Natural killer cell treated with Interleukin-12 subunit alpha and Interleukin-12 subunit beta and Interleukin-15 and Interleukin-18, amount 100 ng/mL, for 72 hours (primary cell): Measurements from ENCODE around the gene TNFAIP2. TPM values are rescaled to one million over a fixed set of nuclear protein-coding genes. Genes with fewer than 3 reads are reported as not detected.
"Not testable (repeated sequence)": the region's sequence is repeated elsewhere in the genome, so short reads cannot be mapped to it uniquely, and the experiment has no call there.

ENCODE experiments used
- ATAC-seq, 2 donors: fragments of 150-1000 bp; cut with Tn5 transposase in 1 of 2; sonication (Bioruptor Pico), chemical (Tn5 transposase) in 1 of 2; 2 replicates each; pipeline ENCODE4 v1.10.0; 2021
- DNase-seq: peaks from one replicate; pipeline ENCODE4 v3.0.0; 2022; ENCODE audit warnings: low spot score
- H3K27ac Mint-ChIP-seq, 2 donors: 1 replicate in 1 of 2; 2 replicates in 1 of 2; pipeline ENCODE4 v1.8.0; 2022; ENCODE audit warnings: mixed read lengths in 2 of 2, mild to moderate bottlenecking in 1 of 2, moderate library complexity in 1 of 2
- H3K27me3 Mint-ChIP-seq, 2 donors: 1 replicate in 1 of 2; 2 replicates in 1 of 2; pipeline ENCODE4 v1.8.0; 2022; ENCODE audit warnings: mixed read lengths in 2 of 2
- H3K36me3 Mint-ChIP-seq: one replicate; pipeline ENCODE4 v1.8.0; 2022; ENCODE audit warnings: mixed read lengths
- H3K4me1 Mint-ChIP-seq, 2 donors: 1 replicate in 1 of 2; 2 replicates in 1 of 2; pipeline ENCODE4 v1.8.0; 2022; ENCODE audit warnings: low read depth in 2 of 2, mixed read lengths in 2 of 2, mild to moderate bottlenecking in 1 of 2
- H3K4me3 Mint-ChIP-seq: one replicate; pipeline ENCODE4 v1.8.0; 2022; ENCODE audit warnings: mixed read lengths
- H3K9me3 Mint-ChIP-seq: 2 replicates; pipeline ENCODE4 v1.8.0; 2022; ENCODE audit warnings: mixed read lengths
- total RNA-seq, 2 donors: library from RNA; stranded (reverse); gene quantifications; one replicate each; pipeline ENCODE4 v1.2.3, GENCODE V29; 2022

Gene TNFAIP2
- total RNA-seq, 2 donors from 2014 or later = 8.1 to 9.6 TPM

GRCh38 chr14:103165323-103165722 is 42.1 kb downstream of the TNFAIP2 start:
- no peak overlapping the region for H3K27ac Mint-ChIP-seq
- H3K4me1 Mint-ChIP-seq = no peaks in the 10 kb centered on the region
- DNase-seq (no peak), ATAC-seq (no peak)
- no peaks in the 10 kb centered on the region for H3K36me3 Mint-ChIP-seq
- no peaks in the 10 kb centered on the region for H3K9me3 Mint-ChIP-seq
- peaks cover 5 to 6% of the 10 kb centered on the region in 2 donors for H3K27me3 Mint-ChIP-seq
- no peak overlapping the region for H3K4me3 Mint-ChIP-seq

DNA sequence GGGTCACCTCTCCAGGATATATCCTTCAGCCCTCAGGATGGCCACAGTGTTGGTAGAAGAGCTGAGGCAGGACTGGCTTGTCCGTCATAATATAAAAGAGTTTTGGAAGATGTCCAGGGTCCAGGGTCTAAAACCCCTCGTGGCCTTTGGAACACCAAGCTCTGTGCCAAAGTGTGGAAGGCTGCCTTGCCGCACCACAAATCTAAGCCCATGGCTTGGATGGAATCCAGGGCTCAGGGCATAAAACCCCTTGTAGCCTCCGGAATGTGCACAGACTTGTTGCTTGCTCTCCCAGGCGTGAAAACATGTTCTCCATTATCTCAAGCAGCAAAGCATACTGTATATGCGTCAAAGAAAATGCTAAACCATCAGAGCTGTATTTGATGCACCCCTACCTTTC is 46.7 kb downstream of the TNFAIP2 start:
- no peak for ATAC-seq
- Mint-ChIP-seq H3K27ac (no peak overlapping the region), H3K4me3 (no peak overlapping the region), H3K36me3 (no peaks in the 10 kb centered on the region), H3K9me3 (no peaks in the 10 kb centered on the region), H3K4me1 (no peaks in the 10 kb centered on the region), H3K27me3 (peaks cover 19 to 34% of the 10 kb centered on the region in 2 donors)
- no peak for DNase-seq

DNA sequence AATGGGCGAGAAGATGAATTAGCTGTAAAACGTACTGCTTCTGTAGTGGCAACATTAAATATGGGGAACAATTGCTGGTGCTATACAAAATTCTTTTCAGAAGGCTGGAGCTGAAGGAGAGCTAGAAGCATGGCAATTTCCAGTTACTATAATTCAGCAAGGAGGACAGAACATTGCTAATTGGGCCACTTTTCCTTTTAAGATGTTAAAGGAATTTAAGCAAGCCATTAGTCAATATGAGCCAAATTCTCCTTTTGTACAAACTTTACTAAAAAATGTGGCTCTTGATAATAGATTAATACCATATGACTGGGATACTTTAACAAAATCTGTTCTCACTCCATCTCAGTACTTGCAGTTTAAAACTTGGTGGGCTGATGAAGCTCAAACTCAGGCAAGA is 47.9 kb downstream of the TNFAIP2 start:
- H3K4me3 Mint-ChIP-seq, H3K27ac Mint-ChIP-seq, H3K36me3 Mint-ChIP-seq, H3K4me1 Mint-ChIP-seq, DNase-seq, ATAC-seq, H3K9me3 Mint-ChIP-seq: not testable (repeated sequence)
- peaks cover 19 to 34% of the 10 kb centered on the region in 2 donors for H3K27me3 Mint-ChIP-seq

DNA sequence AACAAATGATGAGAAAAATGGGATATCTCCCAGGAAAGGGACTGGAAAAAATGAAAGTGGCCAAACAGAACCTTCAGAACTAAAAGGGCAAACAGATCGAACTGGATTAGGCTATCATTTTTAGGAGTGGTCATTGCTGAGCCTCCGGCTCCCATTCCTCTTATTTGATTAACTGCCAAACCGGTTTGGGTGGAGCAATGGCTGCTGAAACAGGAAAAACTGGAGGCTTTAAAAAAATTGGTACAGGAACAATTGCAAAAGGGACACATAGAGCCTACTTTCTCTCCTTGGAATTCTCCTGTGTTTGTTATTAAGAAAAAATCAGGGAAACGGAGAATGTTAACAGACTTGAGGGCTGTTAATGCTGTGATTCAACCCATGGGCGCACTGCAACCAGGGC is 49.7 kb downstream of the TNFAIP2 start:
- ATAC-seq = no peak
- Mint-ChIP-seq H3K27ac (no peak overlapping the region), H3K27me3 (peaks cover 19 to 34% of the 10 kb centered on the region in 2 donors), H3K4me1 (no peaks in the 10 kb centered on the region), H3K9me3 (no peaks in the 10 kb centered on the region), H3K4me3 (no peak overlapping the region), H3K36me3 (no peaks in the 10 kb centered on the region)
- no peak for DNase-seq

DNA sequence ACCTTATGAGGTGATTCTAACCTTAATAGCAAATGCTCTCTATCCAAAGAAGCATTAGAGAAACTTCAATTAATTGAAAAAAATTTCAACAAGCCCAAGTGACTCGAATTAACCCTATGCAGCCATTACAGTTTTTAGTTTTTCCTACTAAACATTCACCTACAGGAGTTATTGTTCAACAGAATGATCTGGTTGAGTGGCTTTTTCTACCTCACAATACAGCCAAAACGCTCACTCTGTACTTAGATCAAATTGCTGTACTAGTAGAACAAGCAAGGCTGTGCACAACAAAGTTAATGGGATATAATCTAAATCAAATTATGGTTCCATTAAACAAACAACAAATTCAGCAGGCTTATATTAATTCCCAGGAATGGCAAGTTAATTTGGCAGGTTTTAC is 50.6 kb downstream of the TNFAIP2 start:
- DNase-seq, H3K36me3 Mint-ChIP-seq, H3K4me3 Mint-ChIP-seq, ATAC-seq, H3K9me3 Mint-ChIP-seq, H3K27ac Mint-ChIP-seq, H3K4me1 Mint-ChIP-seq: not testable (repeated sequence)
- H3K27me3 Mint-ChIP-seq = peaks cover 19 to 34% of the 10 kb centered on the region in 2 donors

DNA sequence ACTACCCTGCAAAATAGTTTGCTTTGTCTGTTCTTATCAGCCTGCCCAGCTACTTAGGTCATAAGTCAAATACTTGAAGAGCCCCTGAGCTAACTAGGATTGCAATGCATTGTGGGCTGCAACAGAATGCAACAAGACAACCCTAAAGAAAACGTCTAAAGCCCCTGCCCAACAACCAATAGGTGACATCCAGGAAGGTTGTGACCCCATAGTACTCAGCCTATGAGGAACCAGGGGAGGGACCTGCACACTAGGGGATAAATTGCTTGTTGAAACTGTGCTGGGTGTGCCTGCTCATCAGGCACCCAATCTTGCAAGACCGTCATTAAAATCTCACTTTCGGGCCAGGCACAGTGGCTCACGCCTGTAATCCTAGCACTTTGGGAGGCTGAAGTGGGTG is 52.9 kb downstream of the TNFAIP2 start:
- not testable (repeated sequence) for H3K4me1 Mint-ChIP-seq, H3K9me3 Mint-ChIP-seq, H3K27ac Mint-ChIP-seq, ATAC-seq, H3K36me3 Mint-ChIP-seq, H3K4me3 Mint-ChIP-seq, DNase-seq
- H3K27me3 Mint-ChIP-seq = peaks cover 17 to 33% of the 10 kb centered on the region in 2 donors

DNA sequence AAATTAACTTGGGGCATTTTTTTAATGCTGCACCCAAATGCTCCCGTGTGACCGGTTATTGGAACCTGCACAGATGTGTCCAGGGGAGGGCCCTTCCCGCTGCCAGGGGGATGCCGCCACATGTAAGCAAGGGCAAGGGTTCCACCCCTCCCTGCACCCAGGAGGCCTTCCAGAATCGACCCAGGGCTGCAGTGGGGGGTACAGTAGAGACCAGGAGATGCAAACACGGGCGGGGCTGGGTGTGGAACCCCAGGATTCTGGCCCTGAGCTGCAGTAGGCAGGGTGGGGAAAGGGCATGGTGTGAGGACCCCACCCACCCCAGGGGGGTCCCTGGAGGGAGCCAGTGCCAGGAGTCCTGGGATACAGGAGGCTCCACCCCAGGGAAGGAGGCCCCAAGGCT is 54.1 kb downstream of the TNFAIP2 start:
- Mint-ChIP-seq H3K4me3 (no peak overlapping the region), H3K4me1 (no peaks in the 10 kb centered on the region), H3K9me3 (no peaks in the 10 kb centered on the region)

GRCh38 chr14:103178521-103178920 is 55.3 kb downstream of the TNFAIP2 start:
- Mint-ChIP-seq H3K9me3 (no peaks in the 10 kb centered on the region), H3K36me3 (no peaks in the 10 kb centered on the region), H3K4me3 (no peak overlapping the region), H3K27me3 (peaks cover 11 to 13% of the 10 kb centered on the region in 2 donors), H3K4me1 (no peaks in the 10 kb centered on the region), H3K27ac (no peak overlapping the region)
- DNase-seq = no peak
- no peak for ATAC-seq

More for the DNA sequence above, 54.1 kb downstream of the TNFAIP2 start:
- H3K27me3 Mint-ChIP-seq = peaks cover 15 to 24% of the 10 kb centered on the region in 2 donors
- DNase-seq (no peak), ATAC-seq (no peak)
- no peak overlapping the region for H3K27ac Mint-ChIP-seq
- H3K36me3 Mint-ChIP-seq = no peaks in the 10 kb centered on the region

DNA sequence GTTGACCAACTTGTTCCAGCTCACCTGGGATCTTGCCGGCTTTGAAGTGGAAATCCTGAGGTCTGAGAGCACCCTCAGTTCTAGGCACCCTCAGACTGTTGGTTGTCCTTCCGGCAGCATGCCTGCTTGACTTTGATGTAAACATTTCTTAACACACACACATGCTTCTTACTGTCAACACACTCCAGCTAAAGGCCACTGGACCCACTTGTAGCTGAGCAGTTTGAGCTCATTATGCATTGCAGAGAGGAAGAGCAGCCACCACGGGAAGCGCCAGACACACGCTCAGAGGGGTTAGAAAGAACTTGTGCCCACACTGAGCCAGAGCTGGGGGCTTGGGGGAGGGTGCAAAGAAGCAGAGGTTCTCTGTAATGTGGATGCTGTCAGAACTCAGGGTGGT is 55.8 kb downstream of the TNFAIP2 start:
- H3K27ac Mint-ChIP-seq = no peak overlapping the region
- peaks cover 14 to 18% of the 10 kb centered on the region in 2 donors for H3K27me3 Mint-ChIP-seq

DNA sequence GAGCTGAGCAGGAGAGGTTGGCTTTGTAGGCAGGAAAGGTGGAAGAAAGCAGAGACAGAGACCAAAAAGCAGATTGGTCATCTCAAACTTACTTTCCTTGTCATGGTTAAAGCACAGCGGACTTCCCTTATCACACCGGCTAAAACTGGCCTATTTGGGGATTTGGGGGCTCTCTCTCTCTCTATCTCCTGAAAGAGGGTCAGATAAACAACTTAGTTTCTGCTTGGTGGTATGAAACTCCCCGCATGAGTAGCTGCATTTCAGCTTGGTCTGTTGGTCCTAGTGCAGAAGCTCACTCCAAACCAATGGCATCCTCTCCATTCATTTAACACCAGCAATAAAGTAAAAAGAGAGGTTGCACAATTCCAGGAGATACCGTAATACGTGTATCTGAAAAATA is 57.1 kb downstream of the TNFAIP2 start:
- H3K4me3 Mint-ChIP-seq = no peak overlapping the region
- ATAC-seq (no peak), DNase-seq (no peak)
- no peaks in the 10 kb centered on the region for H3K9me3 Mint-ChIP-seq
- no peaks in the 10 kb centered on the region for H3K4me1 Mint-ChIP-seq
- no peaks in the 10 kb centered on the region for H3K36me3 Mint-ChIP-seq
- H3K27me3 Mint-ChIP-seq = peaks cover 13 to 21% of the 10 kb centered on the region in 2 donors
- no peak overlapping the region for H3K27ac Mint-ChIP-seq

More for the DNA sequence above, 55.8 kb downstream of the TNFAIP2 start:
- Mint-ChIP-seq H3K36me3 (no peaks in the 10 kb centered on the region), H3K9me3 (no peaks in the 10 kb centered on the region), H3K4me3 (no peak overlapping the region), H3K4me1 (no peaks in the 10 kb centered on the region)
- DNase-seq (no peak), ATAC-seq (no peak)

GRCh38 chr14:103184046-103184445 is 60.8 kb downstream of the TNFAIP2 start:
- peaks cover 0 to 5% of the 10 kb centered on the region in 2 donors for H3K4me1 Mint-ChIP-seq
- H3K27ac Mint-ChIP-seq = no peak overlapping the region
- H3K9me3 Mint-ChIP-seq = no peaks in the 10 kb centered on the region
- DNase-seq = no peak
- no peak for ATAC-seq
- no peak overlapping the region for H3K4me3 Mint-ChIP-seq
- no peaks in the 10 kb centered on the region for H3K36me3 Mint-ChIP-seq
- H3K27me3 Mint-ChIP-seq = peaks cover 31 to 43% of the 10 kb centered on the region in 2 donors

GRCh38 chr14:103185051-103186029 is 62.1 kb downstream of the TNFAIP2 start:
- H3K4me3 Mint-ChIP-seq = no peak overlapping the region
- H3K27me3 Mint-ChIP-seq = peaks cover 37 to 42% of the 10 kb centered on the region in 2 donors
- DNase-seq (no peak), ATAC-seq (no peak)
- H3K36me3 Mint-ChIP-seq = no peaks in the 10 kb centered on the region
- no peak overlapping the region for H3K27ac Mint-ChIP-seq
- peaks cover 0 to 5% of the 10 kb centered on the region in 2 donors for H3K4me1 Mint-ChIP-seq
- H3K9me3 Mint-ChIP-seq = no peaks in the 10 kb centered on the region

DNA sequence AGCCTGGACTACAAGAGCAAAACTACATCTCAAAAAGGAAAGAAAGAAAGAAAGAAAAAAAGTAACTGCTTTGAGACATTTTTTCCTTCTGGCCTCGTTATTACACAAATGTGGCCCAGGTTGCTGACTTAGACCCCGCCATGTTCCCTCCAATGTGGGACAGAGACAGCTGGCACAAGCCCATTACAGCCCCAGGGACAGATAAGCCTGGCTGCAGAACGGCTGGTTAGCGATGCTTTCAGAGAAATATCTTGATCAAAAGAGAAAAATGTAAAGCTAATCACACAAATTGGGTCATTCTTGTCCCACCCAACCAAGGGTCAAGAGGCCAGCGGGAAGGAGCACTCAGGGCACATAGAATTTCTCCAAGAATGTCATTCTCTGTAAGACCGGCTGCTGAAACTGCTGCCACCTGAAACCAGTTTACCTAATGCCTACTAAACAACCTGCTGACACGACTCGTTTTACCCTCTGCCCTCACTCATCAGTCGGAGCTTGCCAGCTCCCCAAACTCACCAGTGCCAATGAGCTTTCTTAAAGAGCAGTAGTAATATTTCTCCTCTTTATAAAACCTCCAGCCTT is 63.1 kb downstream of the TNFAIP2 start:
- Mint-ChIP-seq H3K27ac (no peak overlapping the region), H3K27me3 (peaks cover 37 to 45% of the 10 kb centered on the region in 2 donors), H3K9me3 (no peaks in the 10 kb centered on the region), H3K4me1 (peaks cover 0 to 5% of the 10 kb centered on the region in 2 donors), H3K36me3 (no peaks in the 10 kb centered on the region), H3K4me3 (no peak overlapping the region)
- ATAC-seq = no peak
- DNase-seq = no peak
